ENCODE data around the gene PITPNM3. TPM values are rescaled to one million over a fixed set of nuclear protein-coding genes. Genes with fewer than 3 reads are reported as not detected.

PITPNM3 gene
- total RNA-seq, 4 donors from 2014 or later = 4.0 to 10.9 (median 5.6) TPM

DNA sequence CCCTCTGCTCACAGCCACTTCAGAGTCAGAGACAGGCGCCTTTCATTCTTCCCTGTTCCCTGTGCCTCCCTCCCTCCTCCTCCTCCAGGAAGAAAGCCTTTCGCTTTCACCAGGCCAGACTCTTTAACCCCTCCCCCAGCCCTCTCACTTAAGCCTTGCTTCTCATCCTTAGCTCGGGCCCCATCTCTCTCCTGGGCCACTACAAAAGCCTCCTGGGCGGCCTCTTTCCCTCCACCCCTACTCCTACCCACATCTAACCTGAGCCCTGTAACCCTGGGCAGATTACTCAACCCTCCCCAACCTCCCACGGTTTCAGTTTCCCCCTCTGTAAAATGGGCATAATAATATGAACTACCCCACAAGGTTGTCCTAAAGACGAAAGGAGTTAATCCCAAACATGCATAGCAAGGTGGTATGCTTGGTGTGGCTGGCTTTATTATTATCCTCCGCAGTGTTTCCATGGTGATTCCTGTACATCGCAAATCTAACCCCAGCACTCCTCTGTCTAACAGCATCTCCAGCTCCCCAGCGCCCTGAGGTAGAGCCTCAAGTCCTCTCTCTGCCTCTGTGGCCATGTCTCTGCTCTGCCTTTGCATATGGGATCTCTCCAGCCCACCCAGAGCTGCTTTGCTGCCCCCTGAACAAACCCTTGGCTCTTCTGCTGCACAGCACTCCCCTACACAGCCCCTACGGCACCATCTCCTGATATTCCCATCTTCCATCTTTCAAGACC is 94.4 kb downstream of the PITPNM3 start:
- Histone ChIP-seq H3K27me3 (no peaks in the 10 kb centered on the region), H3K4me3 (replicated peaks in 1 of 3) (no peak overlapping the region), H3K9me3 (no peaks in the 10 kb centered on the region), H3K27ac (no peak overlapping the region), H3K4me1 (no peaks in the 10 kb centered on the region), H3K36me3 (no peaks in the 10 kb centered on the region)
- intact Hi-C loops (cut with DNase I) = no loop called here
- WGBS, 2 donors = 83 to 90% methylated on average over 10 of the region's 10 CpGs
- TF ChIP-seq POLR2A (IDR thresholded peaks at IDR 0.05) (no peak), CTCF (IDR thresholded peaks at IDR 0.05) (no peak)
- no peak for DNase-seq

DNA sequence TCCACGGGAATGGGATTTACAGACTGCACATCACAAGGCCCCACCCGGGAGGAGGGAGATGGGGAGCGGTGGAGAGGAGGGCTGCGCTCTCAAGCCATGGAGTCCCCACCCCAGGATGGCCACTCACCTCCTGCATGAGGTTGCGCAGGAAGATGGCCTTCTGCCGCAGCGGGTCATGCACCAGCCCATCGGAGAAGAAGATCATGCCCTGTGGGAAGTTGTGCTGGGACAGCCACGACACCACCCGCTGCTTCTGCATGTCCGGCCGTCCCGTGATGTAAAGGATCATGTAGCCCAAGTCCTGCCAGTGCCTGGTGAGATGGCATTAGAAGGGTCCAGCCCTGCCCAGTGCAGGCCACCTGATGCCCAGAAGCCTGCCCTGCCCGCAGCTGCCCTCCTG is 95.1 kb downstream of the PITPNM3 start:
- Histone ChIP-seq H3K27me3 (no peaks in the 10 kb centered on the region), H3K9me3 (no peaks in the 10 kb centered on the region), H3K36me3 (no peaks in the 10 kb centered on the region), H3K4me3 (replicated peaks in 1 of 3) (no peak overlapping the region), H3K4me1 (no peaks in the 10 kb centered on the region), H3K27ac (no peak overlapping the region)
- intact Hi-C loops (cut with DNase I) = no loop called here
- TF ChIP-seq POLR2A (IDR thresholded peaks at IDR 0.05) (no peak), CTCF (IDR thresholded peaks at IDR 0.05) (no peak)
- 95 to 96% methylated on average over 9 to 14 of the region's 14 CpGs for WGBS, 2 donors
- no peak for DNase-seq

GRCh38 chr17:6460531-6461161 is 95.7 kb downstream of the PITPNM3 start:
- no peak for DNase-seq
- Histone ChIP-seq H3K36me3 (no peaks in the 10 kb centered on the region), H3K4me1 (no peaks in the 10 kb centered on the region), H3K9me3 (no peaks in the 10 kb centered on the region), H3K4me3 (replicated peaks in 1 of 3) (no peak overlapping the region), H3K27ac (no peak overlapping the region), H3K27me3 (no peaks in the 10 kb centered on the region)
- WGBS, 2 donors = 89% methylated on average over 9 of the region's 9 CpGs
- TF ChIP-seq CTCF (IDR thresholded peaks at IDR 0.05) (no peak), POLR2A (IDR thresholded peaks at IDR 0.05) (no peak)
- intact Hi-C loops (cut with DNase I) = no loop called here

GRCh38 chr17:6458460-6458950 is 97.8 kb downstream of the PITPNM3 start:
- Histone ChIP-seq H3K9me3 (no peaks in the 10 kb centered on the region), H3K36me3 (no peaks in the 10 kb centered on the region), H3K4me3 (replicated peaks in 1 of 3) (no peak overlapping the region), H3K27me3 (no peaks in the 10 kb centered on the region), H3K4me1 (peaks cover 4 to 7% of the 10 kb centered on the region in 2 donors), H3K27ac (no peak overlapping the region)
- intact Hi-C loops (cut with DNase I) = no loop called here
- WGBS, 2 donors = 76 to 88% methylated on average over 14 of the region's 14 CpGs
- no peak for TF ChIP-seq CTCF (IDR thresholded peaks at IDR 0.05)
- TF ChIP-seq POLR2A (IDR thresholded peaks at IDR 0.05) = no peak
- no peak for DNase-seq
